MM.1S (cell line): ENCODE results near the gene PAPPA.

Experiments used
- EZH2 ChIP-seq: fragments of 300-600 bp; sonication (generic); optimal IDR thresholded peaks from 2 replicates; pipeline ENCODE3; 2017; ENCODE audit warnings: low read depth, mild to moderate bottlenecking, antibody characterized with exemption, low read length, mixed read lengths
- TF ChIP-seq, protein P1 (sequence below): fragments of 300-600 bp; sonication (generic); IDR thresholded peaks from 2 replicates; pipeline ENCODE4 v1.5.1; 2016; ENCODE audit warnings: antibody characterized with exemption, low read length, mixed read lengths

- TF ChIP-seq, protein P1, sequence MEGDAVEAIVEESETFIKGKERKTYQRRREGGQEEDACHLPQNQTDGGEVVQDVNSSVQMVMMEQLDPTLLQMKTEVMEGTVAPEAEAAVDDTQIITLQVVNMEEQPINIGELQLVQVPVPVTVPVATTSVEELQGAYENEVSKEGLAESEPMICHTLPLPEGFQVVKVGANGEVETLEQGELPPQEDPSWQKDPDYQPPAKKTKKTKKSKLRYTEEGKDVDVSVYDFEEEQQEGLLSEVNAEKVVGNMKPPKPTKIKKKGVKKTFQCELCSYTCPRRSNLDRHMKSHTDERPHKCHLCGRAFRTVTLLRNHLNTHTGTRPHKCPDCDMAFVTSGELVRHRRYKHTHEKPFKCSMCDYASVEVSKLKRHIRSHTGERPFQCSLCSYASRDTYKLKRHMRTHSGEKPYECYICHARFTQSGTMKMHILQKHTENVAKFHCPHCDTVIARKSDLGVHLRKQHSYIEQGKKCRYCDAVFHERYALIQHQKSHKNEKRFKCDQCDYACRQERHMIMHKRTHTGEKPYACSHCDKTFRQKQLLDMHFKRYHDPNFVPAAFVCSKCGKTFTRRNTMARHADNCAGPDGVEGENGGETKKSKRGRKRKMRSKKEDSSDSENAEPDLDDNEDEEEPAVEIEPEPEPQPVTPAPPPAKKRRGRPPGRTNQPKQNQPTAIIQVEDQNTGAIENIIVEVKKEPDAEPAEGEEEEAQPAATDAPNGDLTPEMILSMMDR, result no peak
- no peak for TF ChIP-seq EZH2
These were observed 66.1 kb downstream of the PAPPA start for GRCh38 chr9:116219686-116220085.
